ENCODE results near the gene CAPG.
"Not testable (repeated sequence)": the region's sequence is repeated elsewhere in the genome, so short reads cannot be mapped to it uniquely, and the experiment has no call there.

The CAPG gene

GRCh38 chr2:85395912-85396475 lies 14.2 kb downstream of the CAPG start:
- DNase-seq, result no peak

- DNase-seq, result no peak
These were observed 15.2 kb downstream of the CAPG start for GRCh38 chr2:85394976-85395375.

- DNase-seq, result no peak
These were observed 15.9 kb downstream of the CAPG start for GRCh38 chr2:85394261-85394681.

- no peak for DNase-seq
These were observed 16.3 kb downstream of the CAPG start for GRCh38 chr2:85393836-85394235.

- peak; percentile 67 to 73 for DNase-seq
These were observed 19.1 kb downstream of the CAPG start for GRCh38 chr2:85390941-85391669.

- no peak for DNase-seq
These were observed 21.2 kb downstream of the CAPG start for GRCh38 chr2:85388878-85389538.

GRCh38 chr2:85387754-85388153 lies 22.4 kb downstream of the CAPG start:
- no peak for DNase-seq

GRCh38 chr2:85385746-85386145 lies 24.4 kb downstream of the CAPG start:
- no peak for DNase-seq

- DNase-seq, result no peak
These were observed 26.3 kb downstream of the CAPG start for GRCh38 chr2:85383850-85384249.

GRCh38 chr2:85383151-85383550 lies 27.0 kb downstream of the CAPG start:
- not testable (repeated sequence) for DNase-seq

GRCh38 chr2:85380048-85380447 lies 30.1 kb downstream of the CAPG start:
- DNase-seq, result no peak

GRCh38 chr2:85378257-85378656 lies 31.9 kb downstream of the CAPG start:
- DNase-seq, result no peak

GRCh38 chr2:85377083-85377482 lies 33.1 kb downstream of the CAPG start:
- no peak for DNase-seq

GRCh38 chr2:85376291-85377065 lies 33.7 kb downstream of the CAPG start:
- DNase-seq, result no peak

GRCh38 chr2:85371045-85371444 lies 39.1 kb downstream of the CAPG start:
- DNase-seq, result no peak

GRCh38 chr2:85369500-85369899 lies 40.7 kb downstream of the CAPG start:
- DNase-seq, result no peak

- no peak for DNase-seq
These were observed 41.2 kb downstream of the CAPG start for GRCh38 chr2:85368921-85369320.

GRCh38 chr2:85367180-85367579 lies 43.0 kb downstream of the CAPG start:
- no peak for DNase-seq

- DNase-seq, result not testable (repeated sequence)
These were observed 47.3 kb downstream of the CAPG start for GRCh38 chr2:85362653-85363387.

GRCh38 chr2:85357736-85358135 lies 52.4 kb downstream of the CAPG start:
- DNase-seq, result no peak

- DNase-seq, result no peak
These were observed 54.0 kb downstream of the CAPG start for GRCh38 chr2:85356186-85356585.

GRCh38 chr2:85355521-85355920 lies 54.6 kb downstream of the CAPG start:
- DNase-seq, result no peak

GRCh38 chr2:85355073-85355410 lies 55.1 kb downstream of the CAPG start:
- no peak for DNase-seq

Measured in CD4-positive, alpha-beta T cell treated with Interferon alpha-2 for 1 hour (primary cell).